Esophagus muscularis mucosa (tissue), 4 donors: ENCODE data around the gene PADI2. TPM values are rescaled to one million over a fixed set of nuclear protein-coding genes. Genes with fewer than 3 reads are reported as not detected.

Source experiments
- DNase-seq: peaks from one replicate; pipeline ENCODE4 v3.0.0-alpha.2; 2017; ENCODE audit errors: extremely low spot score
- H3K27ac ChIP-seq, 4 donors: fragments of 200-600 bp; sonication (generic); replicated peaks in 1 of 4; 1 replicate in 3 of 4; 2 replicates in 1 of 4; pipeline ENCODE4 v1.5.1; 2016 to 2019; ENCODE audit warnings: mild to moderate bottlenecking in 1 of 4
- H3K27me3 ChIP-seq, 4 donors: fragments of 200-600 bp; sonication (generic); one replicate each; pipeline versions ENCODE4 v1.5.1 to v1.6.0; 2016 to 2019
- H3K36me3 ChIP-seq, 4 donors: fragments of 200-600 bp; sonication (generic); one replicate each; pipeline ENCODE4 v1.5.1; 2016 to 2019
- H3K4me1 ChIP-seq, 4 donors: fragments of 200-600 bp; sonication (generic); one replicate each; pipeline ENCODE4 v1.5.1; 2016 to 2019
- H3K4me3 ChIP-seq, 4 donors: fragments of 200-600 bp; sonication (generic); 1 replicate in 2 of 4; 2 replicates in 2 of 4; pipeline ENCODE4 v1.5.1; 2016 to 2019; ENCODE audit warnings: mild to moderate bottlenecking in 4 of 4, moderate library complexity in 1 of 4
- H3K9me3 ChIP-seq, 4 donors: fragments of 200-600 bp; sonication (generic); 1 replicate in 3 of 4; 2 replicates in 1 of 4; pipeline ENCODE4 v1.5.1; 2016 to 2019
- CTCF ChIP-seq, 3 experiments: fragments of 200-600 bp in 2 of 3; fragments of 450-650 bp in 1 of 3; sonication (generic) in 2 of 3; IDR thresholded peaks; one replicate each; pipeline ENCODE4 v1.5.1; 2017 to 2019; ENCODE audit warnings: antibody characterized with exemption in 3 of 3, mild to moderate bottlenecking in 2 of 3, moderate library complexity in 1 of 3
- EP300 ChIP-seq: sonication (generic); formaldehyde crosslinking; IDR thresholded peaks from one replicate; pipeline ENCODE4 v1.6.1; 2017; ENCODE audit warnings: antibody characterized with exemption
- POLR2A ChIP-seq: fragments of 450-650 bp; IDR thresholded peaks from one replicate; pipeline ENCODE4 v1.6.1; 2017; ENCODE audit warnings: antibody characterized with exemption, moderate library complexity, mild to moderate bottlenecking, low read depth
- POLR2AphosphoS5 ChIP-seq, 2 donors: sonication (generic); formaldehyde crosslinking; IDR thresholded peaks; one replicate each; pipeline ENCODE4 v1.6.1; 2017; ENCODE audit warnings: antibody characterized with exemption in 2 of 2
- WGBS: methylation state at CpG from one replicate; pipeline ENCODE4 v1.1.5; 2018; 5-methylcytosine and 5-hydroxymethylcytosine counted together
- intact Hi-C: fragments of 100-400 bp; cut with DNase I; formaldehyde crosslinking; loops from one replicate; pipeline ENCODE4 v1.15.1; 2023
- total RNA-seq, 4 donors: library from RNA; depleted of rRNA; stranded (reverse); fragments of >200 nt; gene quantifications; one replicate each; pipeline versions ENCODE4 v1.1.0 to v1.2.1, GENCODE V29; 2016

PADI2 gene
- total RNA-seq, 4 donors from 2014 or later = 0.39 to 2.0 (median 0.65) TPM

GRCh38 chr1:17139637-17140036 is 20.4 kb upstream of the PADI2 start:
- H3K4me3 ChIP-seq = no peak overlapping the region
- no peak overlapping the region for H3K27ac ChIP-seq
- no peaks in the 10 kb centered on the region for H3K36me3 ChIP-seq
- TF ChIP-seq EP300 = no peak
- TF ChIP-seq CTCF (IDR thresholded peaks at IDR 0.05) = no peak
- TF ChIP-seq POLR2AphosphoS5 (IDR thresholded peaks at IDR 0.05) = no peak
- no peak for TF ChIP-seq POLR2A
- no peaks in the 10 kb centered on the region for H3K4me1 ChIP-seq
- no peak for DNase-seq
- no peaks in the 10 kb centered on the region for H3K9me3 ChIP-seq
- H3K27me3 ChIP-seq = peaks cover 0 to 50% (median 1%) of the 10 kb centered on the region in 4 donors
- intact Hi-C loops = no loop called here

- 52% methylated on average over 6 of the region's 6 CpGs for WGBS
- DNase-seq = no peak
- Histone ChIP-seq H3K27ac (no peak overlapping the region), H3K9me3 (no peaks in the 10 kb centered on the region), H3K4me3 (no peak overlapping the region), H3K27me3 (peaks cover 0 to 58% (median 1%) of the 10 kb centered on the region in 4 donors), H3K4me1 (no peaks in the 10 kb centered on the region), H3K36me3 (no peaks in the 10 kb centered on the region)
- TF ChIP-seq POLR2A (no peak), POLR2AphosphoS5 (IDR thresholded peaks at IDR 0.05) (no peak), EP300 (no peak), CTCF (IDR thresholded peaks at IDR 0.05) (no peak)
- intact Hi-C loops = no loop called here
These were observed 18.2 kb upstream of the PADI2 start for GRCh38 chr1:17137441-17137840.

- H3K4me3 ChIP-seq = no peak overlapping the region
- no peak for DNase-seq
- H3K9me3 ChIP-seq = no peaks in the 10 kb centered on the region
- no peak overlapping the region for H3K27ac ChIP-seq
- H3K36me3 ChIP-seq = no peaks in the 10 kb centered on the region
- H3K4me1 ChIP-seq = no peaks in the 10 kb centered on the region
- no peak for TF ChIP-seq CTCF (IDR thresholded peaks at IDR 0.05)
- no peak for TF ChIP-seq POLR2A
- TF ChIP-seq POLR2AphosphoS5 (IDR thresholded peaks at IDR 0.05) = no peak
- no peak for TF ChIP-seq EP300
- WGBS = 88% methylated on average over 8 of the region's 8 CpGs
- intact Hi-C loops = no loop called here
- H3K27me3 ChIP-seq = peaks cover 0 to 58% (median 1%) of the 10 kb centered on the region in 4 donors
These were observed 17.7 kb upstream of the PADI2 start for GRCh38 chr1:17136936-17137335.

- Histone ChIP-seq H3K4me3 (no peak overlapping the region), H3K27ac (no peak overlapping the region), H3K9me3 (no peaks in the 10 kb centered on the region), H3K27me3 (peaks cover 0 to 58% (median 1%) of the 10 kb centered on the region in 4 donors), H3K36me3 (no peaks in the 10 kb centered on the region), H3K4me1 (no peaks in the 10 kb centered on the region)
- DNase-seq = no peak
- 87% methylated on average over 7 of the region's 13 CpGs for WGBS
- intact Hi-C loops = no loop called here
- TF ChIP-seq POLR2A = no peak
- TF ChIP-seq CTCF (IDR thresholded peaks at IDR 0.05) = no peak
- TF ChIP-seq EP300 = no peak
- no peak for TF ChIP-seq POLR2AphosphoS5 (IDR thresholded peaks at IDR 0.05)
These were observed 16.9 kb upstream of the PADI2 start for GRCh38 chr1:17136145-17136544.

GRCh38 chr1:17135530-17135929 is 16.3 kb upstream of the PADI2 start:
- no peak for TF ChIP-seq EP300
- no peak for TF ChIP-seq POLR2AphosphoS5 (IDR thresholded peaks at IDR 0.05)
- TF ChIP-seq POLR2A = no peak
- TF ChIP-seq CTCF (IDR thresholded peaks at IDR 0.05) = no peak
- H3K27ac ChIP-seq = no peak overlapping the region

More at GRCh38 chr1:17135530-17135929, 16.3 kb upstream of the PADI2 start:
- Histone ChIP-seq H3K36me3 (no peaks in the 10 kb centered on the region), H3K4me1 (no peaks in the 10 kb centered on the region), H3K9me3 (no peaks in the 10 kb centered on the region), H3K4me3 (no peak overlapping the region), H3K27me3 (peaks cover 0 to 58% (median 1%) of the 10 kb centered on the region in 4 donors)
- intact Hi-C loops = no loop called here
- WGBS = 51% methylated on average over 5 of the region's 5 CpGs
- DNase-seq = no peak
